Endothelial cell of umbilical vein (primary cell): ENCODE data around the gene NKG7. TPM values are rescaled to one million over a fixed set of nuclear protein-coding genes. Genes with fewer than 3 reads are reported as not detected.

Experiments used
- BruUV-seq: library from RNA; stranded (reverse); fragments of 400-500 nt; replicated peaks from 2 replicates; lab custom pipeline; 2021; lab: Mats Ljungman, UMichigan
- CTCF ChIA-PET: fragments of 300-600, 350-600 bp; sonication (Branson Sonifier 250); formaldehyde crosslinking; loops from one replicate; lab custom pipeline; 2021; ENCODE audit warnings: antibody characterized with exemption, inconsistent platforms; lab: Charles Lee
- POLR2A ChIA-PET: fragments of 300-600, 350-600 bp; sonication (Branson Sonifier 250); formaldehyde crosslinking; loops from one replicate; lab custom pipeline; 2021; ENCODE audit warnings: antibody characterized with exemption, inconsistent platforms; lab: Charles Lee
- DNase-seq: peaks from one replicate; pipeline ENCODE4 v3.0.0-alpha.2; 2011; ENCODE audit warnings: low read depth, low spot score
- FAIRE-seq: peaks from 2 replicates; lab custom pipeline; 2011; peaks lifted over from hg19 to GRCh38; lab: Jason Lieb, UNC
- H2AFZ ChIP-seq: 2 replicates; pipeline ENCODE4 v1.6.0; 2012; ENCODE audit warnings: low read depth, low read length, control low read depth, inconsistent platforms
- H3K27ac ChIP-seq: 2 replicates; pipeline ENCODE4 v1.5.1; 2011; ENCODE audit warnings: low read depth, mild to moderate bottlenecking, control low read depth, low read length, moderate library complexity; ENCODE audit not compliant: insufficient read depth
- H3K27me3 ChIP-seq, 2 experiments: 2 replicates each; pipeline versions ENCODE4 v1.6.0 to v1.6.1; 2011; ENCODE audit warnings: low read length in 2 of 2, mixed read lengths in 1 of 2; ENCODE audit not compliant: control insufficient read depth in 2 of 2, insufficient read depth in 2 of 2
- H3K36me3 ChIP-seq, 2 experiments: 2 replicates in 1 of 2; 3 replicates in 1 of 2; pipeline ENCODE4 v1.5.1; 2011; ENCODE audit warnings: low read length in 2 of 2, mild to moderate bottlenecking in 1 of 2, moderate library complexity in 1 of 2; ENCODE audit not compliant: control insufficient read depth in 2 of 2, insufficient read depth in 2 of 2; ENCODE audit errors: extremely low read depth in 1 of 2
- H3K4me1 ChIP-seq: 3 replicates; pipeline ENCODE4 v1.5.1; 2011; ENCODE audit warnings: mild to moderate bottlenecking, low read length; ENCODE audit not compliant: control insufficient read depth, insufficient read depth; ENCODE audit errors: extremely low read depth
- H3K4me2 ChIP-seq: 2 replicates; pipeline ENCODE4 v1.6.1; 2011; ENCODE audit warnings: low read length, control low read depth, mixed read lengths; ENCODE audit not compliant: insufficient read depth
- H3K4me3 ChIP-seq, 3 experiments: fragments of 200-600 bp in 1 of 3; sonication (generic), shearing (Covaris generic) in 1 of 3; replicated peaks in 1 of 3; 2 replicates each; pipeline ENCODE4 v1.5.1; 2011 to 2016; ENCODE audit warnings: control low read depth in 3 of 3, low read length in 3 of 3, mild to moderate bottlenecking in 2 of 3, inconsistent platforms in 1 of 3, low read depth in 1 of 3, moderate library complexity in 1 of 3; ENCODE audit not compliant: insufficient read depth in 1 of 3
- H3K79me2 ChIP-seq: 2 replicates; pipeline ENCODE4 v1.6.0; 2012; ENCODE audit warnings: low read length, inconsistent platforms; ENCODE audit not compliant: control insufficient read depth, insufficient read depth
- H3K9ac ChIP-seq: replicated peaks from 2 replicates; pipeline ENCODE3; 2011; ENCODE audit warnings: low read length, control low read depth; ENCODE audit not compliant: insufficient read depth; ENCODE audit errors: extremely low read depth
- H3K9me1 ChIP-seq: replicated peaks from 3 replicates; pipeline ENCODE4 v1.6.0; 2011; ENCODE audit warnings: mild to moderate bottlenecking, low read length; ENCODE audit not compliant: control insufficient read depth, insufficient read depth; ENCODE audit errors: extremely low read depth
- H3K9me3 ChIP-seq: replicated peaks from 2 replicates; pipeline ENCODE4 v1.5.1; 2012; ENCODE audit warnings: low read length, inconsistent platforms; ENCODE audit not compliant: control insufficient read depth, insufficient read depth
- H4K20me1 ChIP-seq: replicated peaks from 2 replicates; pipeline ENCODE3; 2011; ENCODE audit warnings: mild to moderate bottlenecking, low read length; ENCODE audit not compliant: control insufficient read depth, insufficient read depth; ENCODE audit errors: extremely low read depth
- CTCF ChIP-seq, 2 donors: IDR thresholded peaks; 1 replicate in 1 of 2; 2 replicates in 1 of 2; pipeline ENCODE4 v1.5.1; 2011; ENCODE audit warnings: low read length in 2 of 2, mild to moderate bottlenecking in 2 of 2, moderate library complexity in 2 of 2, control low read depth in 1 of 2, inconsistent platforms in 1 of 2, low read depth in 1 of 2; ENCODE audit not compliant: insufficient read depth in 1 of 2; ENCODE audit errors: extremely low read depth in 1 of 2
- EZH2 ChIP-seq: IDR thresholded peaks from 2 replicates; pipeline ENCODE4 v1.6.1; 2012; ENCODE audit warnings: borderline replicate concordance, low read depth, mild to moderate bottlenecking, moderate library complexity, low read length, inconsistent platforms; ENCODE audit not compliant: severe bottlenecking
- FOS ChIP-seq: IDR thresholded peaks from 2 replicates; pipeline ENCODE4 v1.6.1; 2011; ENCODE audit warnings: mild to moderate bottlenecking, low read length, moderate library complexity, borderline replicate concordance; ENCODE audit not compliant: insufficient read depth
- GATA2 ChIP-seq: IDR thresholded peaks from 2 replicates; pipeline ENCODE4 v1.7.0; 2011; ENCODE audit warnings: low read depth, mild to moderate bottlenecking, moderate library complexity, mixed read lengths, low read length; ENCODE audit not compliant: insufficient read length, insufficient read depth
- JUN ChIP-seq: IDR thresholded peaks from 2 replicates; pipeline ENCODE4 v1.6.1; 2011; ENCODE audit warnings: borderline replicate concordance, low read depth; ENCODE audit not compliant: insufficient read length, insufficient read depth
- MAX ChIP-seq: IDR thresholded peaks from 2 replicates; pipeline ENCODE4 v1.6.1; 2011; ENCODE audit not compliant: insufficient read depth, insufficient read length
- MYC ChIP-seq: IDR thresholded peaks from one replicate; pipeline ENCODE4 v1.6.1; 2011; ENCODE audit warnings: mild to moderate bottlenecking, low read depth, low read length
- POLR2A ChIP-seq: IDR thresholded peaks from 2 replicates; pipeline ENCODE4 v1.6.1; 2012; ENCODE audit warnings: low read depth, mild to moderate bottlenecking, control low read depth, low read length
- POLR2AphosphoS5 ChIP-seq: IDR thresholded peaks from 2 replicates; pipeline ENCODE4 v1.6.1; 2012; ENCODE audit warnings: low read depth, mild to moderate bottlenecking, control low read depth, low read length, moderate library complexity; ENCODE audit not compliant: insufficient read depth
- dilution Hi-C: fragments of 300-500 bp; cut with MboI; formaldehyde crosslinking; loops from one replicate; pipeline ENCODE4 v1.15.0; 2019; ENCODE audit warnings: low sequenced_read_pairs; ENCODE audit not compliant: extremely low pct_ligation_motif_present
- intact Hi-C: fragments of 100-400 bp; cut with micrococcal nuclease; formaldehyde crosslinking; loops from one replicate; pipeline ENCODE4 v1.10.0; 2022
- polyA plus RNA-seq, 4 experiments: library from polyadenylated mRNA; depleted of rRNA in 3 of 4; stranded (reverse) in 3 of 4; unstranded in 1 of 4; fragments of >200 nt; gene quantifications; 2 replicates each; pipeline versions ENCODE4 v1.2.1 to v1.2.3, GENCODE V29; 2011 to 2012; ENCODE audit warnings: missing spikeins in 1 of 4
- total RNA-seq: library from RNA; stranded (reverse); gene quantifications from 2 replicates; pipeline ENCODE4 v1.2.3, GENCODE V29; 2021

The NKG7 gene
- total and polyA plus RNA-seq, 2 donors (not counting 3 experiments of a cell fraction or from before 2014, with no cell fraction given) = not detected

GRCh38 chr19:51326216-51327065 lies 46.0 kb downstream of the NKG7 start:
- H2AFZ ChIP-seq = no peak overlapping the region
- DNase-seq (no peak), FAIRE-seq (no peak)
- no peaks in the 10 kb centered on the region for H4K20me1 ChIP-seq
- H3K27ac ChIP-seq = no peak overlapping the region
- no peak overlapping the region for H3K9ac ChIP-seq
- TF ChIP-seq MYC = no peak
- no peak for TF ChIP-seq POLR2AphosphoS5
- TF ChIP-seq EZH2 = no peak
- TF ChIP-seq MAX = no peak
- TF ChIP-seq GATA2 = no peak
- no peak for TF ChIP-seq CTCF (IDR thresholded peaks at IDR 0.05; ENCODE audit: extremely low read depth in 1 of 2, insufficient read depth in 1 of 2, low read depth in 1 of 2, low read length in 2 of 2)
- no peak for TF ChIP-seq FOS
- TF ChIP-seq POLR2A = no peak
- TF ChIP-seq JUN = no peak
- no peak overlapping the region for H3K4me2 ChIP-seq
- ChIA-PET CTCF (no interaction called here), POLR2A (no interaction called here)
- intact Hi-C loops (loop anchor here (5.0 kb wide), 1 partner anchor 41 kb away; the partner anchor contains the start of genes CLDND2 and ETFB), dilution Hi-C loops (no loop called here)
- no peaks in the 10 kb centered on the region for H3K9me3 ChIP-seq
- no peaks in the 10 kb centered on the region for H3K9me1 ChIP-seq
- no TSS peak for BruUV-seq
- no peak overlapping the region for H3K4me3 ChIP-seq
- H3K36me3 ChIP-seq = no peaks in the 10 kb centered on the region
- no peaks in the 10 kb centered on the region for H3K79me2 ChIP-seq
- H3K27me3 ChIP-seq = peaks cover 6 to 7% of the 10 kb centered on the region in 2 experiments
- no peaks in the 10 kb centered on the region for H3K4me1 ChIP-seq
